Skeletal muscle satellite cell (primary cell): ENCODE data around the gene SYNPO.

Source experiments
- H3K27me3 ChIP-seq: 2 replicates; pipeline ENCODE4 v1.7.0; 2013; ENCODE audit warnings: low read length; ENCODE audit not compliant: control insufficient read depth, insufficient read depth
- H3K36me3 ChIP-seq: 2 replicates; pipeline ENCODE4 v1.7.0; 2013; ENCODE audit warnings: mild to moderate bottlenecking, control low read depth, low read length; ENCODE audit not compliant: insufficient read depth
- H3K4me1 ChIP-seq: 2 replicates; pipeline ENCODE4 v1.7.0; 2013; ENCODE audit warnings: low read length; ENCODE audit not compliant: control insufficient read depth, insufficient read depth
- H3K4me2 ChIP-seq: 2 replicates; pipeline ENCODE4 v1.7.0; 2013; ENCODE audit warnings: mild to moderate bottlenecking, low read length
- H3K4me3 ChIP-seq: 2 replicates; pipeline ENCODE4 v1.7.0; 2013; ENCODE audit warnings: low read length
- H3K9ac ChIP-seq: 2 replicates; pipeline ENCODE4 v1.7.0; 2013; ENCODE audit warnings: mild to moderate bottlenecking, low read depth, low read length, moderate library complexity
- H3K9me3 ChIP-seq: replicated peaks from 2 replicates; pipeline ENCODE4 v1.7.0; 2013; ENCODE audit warnings: mild to moderate bottlenecking, control low read depth, low read length

Gene SYNPO

GRCh38 chr5:150647275-150648251, 7.1 kb downstream of the SYNPO start:
- Histone ChIP-seq H3K4me1 (peaks cover 26% of the 10 kb centered on the region), H3K27me3 (no peaks in the 10 kb centered on the region), H3K36me3 (peaks cover 28% of the 10 kb centered on the region), H3K9ac (no peak overlapping the region), H3K4me3 (no peak overlapping the region), H3K9me3 (no peaks in the 10 kb centered on the region), H3K4me2 (no peak overlapping the region)

GRCh38 chr5:150648294-150649107, 8.0 kb downstream of the SYNPO start:
- Histone ChIP-seq H3K9ac (no peak overlapping the region), H3K4me3 (no peak overlapping the region), H3K36me3 (peaks cover 32% of the 10 kb centered on the region), H3K4me1 (peaks cover 24% of the 10 kb centered on the region), H3K27me3 (no peaks in the 10 kb centered on the region), H3K4me2 (no peak overlapping the region), H3K9me3 (no peaks in the 10 kb centered on the region)

- Histone ChIP-seq H3K4me2 (no peak overlapping the region), H3K9me3 (no peaks in the 10 kb centered on the region), H3K36me3 (peaks cover 32% of the 10 kb centered on the region), H3K9ac (no peak overlapping the region), H3K4me1 (peaks cover 20% of the 10 kb centered on the region), H3K4me3 (no peak overlapping the region), H3K27me3 (no peaks in the 10 kb centered on the region)
Observed at GRCh38 chr5:150649108-150650020, 8.9 kb downstream of the SYNPO start.

DNA sequence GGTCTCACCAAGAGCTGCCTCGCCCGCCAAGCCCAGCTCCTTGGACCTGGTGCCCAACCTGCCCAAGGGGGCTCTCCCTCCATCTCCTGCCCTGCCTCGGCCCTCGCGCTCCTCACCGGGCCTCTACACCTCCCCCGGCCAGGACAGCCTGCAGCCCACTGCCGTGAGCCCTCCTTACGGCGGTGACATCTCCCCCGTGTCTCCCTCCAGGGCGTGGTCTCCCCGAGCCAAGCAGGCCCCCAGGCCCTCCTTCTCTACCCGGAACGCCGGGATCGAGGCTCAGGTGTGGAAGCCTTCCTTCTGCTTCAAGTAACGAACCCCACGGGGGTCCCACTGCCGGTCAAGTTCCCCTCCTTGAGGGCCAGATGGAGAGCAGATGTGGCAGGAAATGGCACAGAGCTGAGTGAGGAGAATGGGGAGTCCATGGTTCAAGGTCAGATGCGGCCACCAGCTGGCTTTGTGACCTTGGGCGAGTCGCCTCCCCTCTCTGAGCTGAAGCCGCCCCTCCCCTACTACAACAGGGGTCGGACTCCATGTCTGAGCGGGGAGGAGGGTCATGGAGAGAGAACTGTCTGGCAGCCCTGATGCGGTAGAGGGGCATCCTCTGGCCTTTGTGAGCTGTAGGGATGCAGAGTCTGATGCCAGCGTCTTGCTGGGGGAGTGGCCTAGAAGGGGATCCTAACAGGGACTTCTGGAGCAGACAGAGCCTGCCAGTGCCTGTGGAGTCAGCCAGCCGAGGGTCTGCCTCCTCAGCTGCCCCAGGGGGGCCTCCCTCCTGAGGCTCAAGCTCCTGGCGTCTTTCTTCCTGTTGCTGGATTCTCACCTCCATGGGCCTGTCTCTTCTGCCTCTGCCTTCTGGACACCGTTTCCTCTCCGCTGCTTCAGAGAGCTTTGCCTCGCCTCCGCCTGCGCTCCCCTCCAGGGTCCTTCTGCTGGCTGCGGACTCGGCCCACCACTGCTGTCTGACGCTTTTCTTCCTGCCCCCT, 9.9 kb downstream of the SYNPO start:
- no peak overlapping the region for H3K4me3 ChIP-seq
- peaks cover 10% of the 10 kb centered on the region for H3K4me1 ChIP-seq
- no peaks in the 10 kb centered on the region for H3K27me3 ChIP-seq
- no peak overlapping the region for H3K4me2 ChIP-seq
- no peaks in the 10 kb centered on the region for H3K9me3 ChIP-seq
- H3K9ac ChIP-seq = no peak overlapping the region
- peaks cover 32% of the 10 kb centered on the region for H3K36me3 ChIP-seq

DNA sequence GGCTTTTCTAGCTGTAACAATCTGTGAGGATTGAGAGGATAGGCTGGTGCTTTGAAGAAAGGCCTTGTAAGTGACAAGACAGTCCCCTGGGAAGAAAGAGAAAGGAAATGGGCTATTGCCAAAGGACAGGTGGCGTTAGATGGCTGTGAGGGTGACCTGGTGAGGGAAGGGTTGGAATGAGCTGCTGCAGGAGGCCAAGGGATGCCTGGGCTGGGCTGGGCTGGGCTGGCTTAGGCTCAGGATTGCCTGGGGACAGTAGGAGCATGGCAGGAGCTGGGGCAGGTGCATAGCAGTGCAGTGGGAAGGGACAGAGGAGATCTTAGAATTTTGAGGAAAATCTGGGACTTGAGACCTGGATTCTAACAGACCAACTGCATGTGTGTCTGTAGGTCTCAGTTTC, 10.9 kb downstream of the SYNPO start:
- Histone ChIP-seq H3K9ac (no peak overlapping the region), H3K4me3 (no peak overlapping the region), H3K27me3 (no peaks in the 10 kb centered on the region), H3K9me3 (no peaks in the 10 kb centered on the region), H3K4me2 (no peak overlapping the region), H3K4me1 (peaks cover 10% of the 10 kb centered on the region), H3K36me3 (peaks cover 32% of the 10 kb centered on the region)

GRCh38 chr5:150651924-150652671, 11.6 kb downstream of the SYNPO start:
- peaks cover 10% of the 10 kb centered on the region for H3K4me1 ChIP-seq
- no peaks in the 10 kb centered on the region for H3K27me3 ChIP-seq
- H3K36me3 ChIP-seq = peaks cover 32% of the 10 kb centered on the region
- no peaks in the 10 kb centered on the region for H3K9me3 ChIP-seq
- no peak overlapping the region for H3K4me3 ChIP-seq
- no peak overlapping the region for H3K9ac ChIP-seq
- no peak overlapping the region for H3K4me2 ChIP-seq

DNA sequence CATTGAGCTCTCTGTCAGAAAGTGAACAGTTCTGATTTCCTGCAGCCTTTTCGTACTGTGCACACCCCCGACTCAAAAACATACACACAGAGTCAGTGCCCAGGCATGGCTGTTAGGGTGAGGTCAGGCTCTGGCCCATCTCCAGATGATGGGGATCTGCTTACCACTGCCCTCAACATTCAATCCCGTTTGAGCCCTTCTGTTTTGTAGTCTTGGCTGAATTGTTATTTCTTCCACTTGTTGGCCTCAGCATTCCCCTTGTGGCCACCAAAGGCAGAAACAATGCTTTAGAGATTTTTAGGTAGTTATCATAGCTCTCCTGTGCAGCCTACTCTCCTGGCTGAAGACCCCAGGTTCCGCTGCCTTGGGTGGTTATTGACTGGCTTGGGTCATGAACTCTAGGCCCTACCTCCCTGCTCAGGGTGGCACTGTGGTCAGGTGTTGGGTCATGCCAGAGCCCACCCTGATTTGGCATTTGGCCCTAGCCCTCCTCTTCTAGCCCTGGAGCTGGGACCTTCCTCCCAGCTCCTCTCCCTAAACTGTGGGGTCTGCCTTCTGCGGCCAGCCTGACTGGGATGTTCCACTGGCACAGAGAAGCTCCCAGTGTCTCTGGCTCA, 12.8 kb downstream of the SYNPO start:
- Histone ChIP-seq H3K4me3 (no peak overlapping the region), H3K4me2 (no peak overlapping the region), H3K9ac (no peak overlapping the region), H3K36me3 (peaks cover 30% of the 10 kb centered on the region), H3K27me3 (no peaks in the 10 kb centered on the region), H3K9me3 (no peaks in the 10 kb centered on the region), H3K4me1 (peaks cover 10% of the 10 kb centered on the region)

GRCh38 chr5:150653762-150654556, 13.5 kb downstream of the SYNPO start:
- H3K4me3 ChIP-seq = no peak overlapping the region
- no peaks in the 10 kb centered on the region for H3K9me3 ChIP-seq
- H3K4me1 ChIP-seq = peaks cover 10% of the 10 kb centered on the region

GRCh38 chr5:150655221-150655620, 14.8 kb downstream of the SYNPO start:
- no peaks in the 10 kb centered on the region for H3K27me3 ChIP-seq
- H3K4me3 ChIP-seq = no peak overlapping the region
- H3K36me3 ChIP-seq = peaks cover 17% of the 10 kb centered on the region
- no peak overlapping the region for H3K4me2 ChIP-seq
- no peaks in the 10 kb centered on the region for H3K9me3 ChIP-seq
- H3K4me1 ChIP-seq = peaks cover 10% of the 10 kb centered on the region
- no peak overlapping the region for H3K9ac ChIP-seq

More at GRCh38 chr5:150653762-150654556, 13.5 kb downstream of the SYNPO start:
- Histone ChIP-seq H3K9ac (no peak overlapping the region), H3K36me3 (peaks cover 23% of the 10 kb centered on the region), H3K27me3 (no peaks in the 10 kb centered on the region), H3K4me2 (no peak overlapping the region)
